B cell (primary cell): ENCODE data around the gene MTHFD2L.

Experiments used
- CTCF ChIP-seq: fragments of 200-600 bp; IDR thresholded peaks from one replicate; pipeline ENCODE4 v1.8.0; 2022; ENCODE audit warnings: antibody characterized with exemption, mild to moderate bottlenecking
- EZH2 ChIP-seq: IDR thresholded peaks from 2 replicates; pipeline ENCODE4 v1.6.1; 2012; ENCODE audit warnings: borderline replicate concordance, low read depth, mild to moderate bottlenecking, moderate library complexity, low read length; ENCODE audit not compliant: insufficient read depth, poor library complexity, severe bottlenecking

GRCh38 chr4:74181219-74181618 is 23.3 kb downstream of the MTHFD2L start:
- TF ChIP-seq CTCF = no peak
- TF ChIP-seq EZH2 = no peak
